GM12878 (cell line): ENCODE measurements around the gene C22orf15.

Source experiments
- MXI1 ChIP-seq: fragments of 150-350 bp; IDR thresholded peaks from 2 replicates; pipeline ENCODE4 v1.6.1; 2011; ENCODE audit warnings: low read depth, mild to moderate bottlenecking, inconsistent platforms, low read length, improper control_type of control experiment
- NBN ChIP-seq: fragments of 450-650 bp; IDR thresholded peaks from 2 replicates; pipeline ENCODE4 v1.6.1; 2016
- POLR2AphosphoS5 ChIP-seq: IDR thresholded peaks from 2 replicates; pipeline ENCODE4 v1.6.1; 2011; ENCODE audit warnings: mild to moderate bottlenecking, low read length, inconsistent platforms
- TARDBP ChIP-seq: IDR thresholded peaks from 2 replicates; pipeline ENCODE4 v1.6.1; 2016; ENCODE audit warnings: borderline replicate concordance
- TF ChIP-seq, protein P1 (sequence below): fragments of 450-650 bp; IDR thresholded peaks from 2 replicates; pipeline ENCODE4 v1.6.1; 2018; ENCODE audit warnings: mild to moderate bottlenecking, low read depth, moderate library complexity; ENCODE audit not compliant: partially characterized antibody
- TF ChIP-seq, protein P2 (sequence below), 3 experiments: IDR thresholded peaks in 2 of 3; conservative IDR thresholded peaks in 1 of 3; 2 replicates each; pipeline ENCODE4 v1.5.1; 2011; ENCODE audit warnings: low read depth in 3 of 3, low read length in 3 of 3, mild to moderate bottlenecking in 3 of 3, control low read depth in 2 of 3, moderate library complexity in 2 of 3, inconsistent platforms in 1 of 3, mixed read lengths in 1 of 3; ENCODE audit not compliant: control insufficient read depth in 2 of 3, insufficient read depth in 1 of 3; ENCODE audit errors: extremely low read depth in 1 of 3

DNA sequence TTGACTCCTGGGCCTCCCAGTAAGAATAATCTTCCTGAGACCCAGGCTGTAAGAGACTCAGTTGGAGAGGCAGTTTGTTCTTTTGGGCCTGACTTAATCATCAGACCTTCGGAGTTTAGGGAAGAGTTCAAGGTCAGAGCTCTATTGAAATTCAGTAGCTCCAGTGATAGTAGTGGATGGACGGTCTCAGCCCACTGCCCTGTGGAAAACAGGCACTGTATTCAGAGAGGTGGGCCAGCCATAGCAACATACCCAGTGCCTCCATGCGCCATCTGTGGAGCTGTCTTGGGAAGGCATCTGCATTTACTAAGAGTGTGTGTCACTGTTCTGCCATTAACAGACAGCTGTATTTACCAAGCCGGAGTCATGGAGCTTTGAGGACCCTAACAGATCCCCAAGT, 26.8 kb downstream of the C22orf15 start:
- TF ChIP-seq, protein P1, sequence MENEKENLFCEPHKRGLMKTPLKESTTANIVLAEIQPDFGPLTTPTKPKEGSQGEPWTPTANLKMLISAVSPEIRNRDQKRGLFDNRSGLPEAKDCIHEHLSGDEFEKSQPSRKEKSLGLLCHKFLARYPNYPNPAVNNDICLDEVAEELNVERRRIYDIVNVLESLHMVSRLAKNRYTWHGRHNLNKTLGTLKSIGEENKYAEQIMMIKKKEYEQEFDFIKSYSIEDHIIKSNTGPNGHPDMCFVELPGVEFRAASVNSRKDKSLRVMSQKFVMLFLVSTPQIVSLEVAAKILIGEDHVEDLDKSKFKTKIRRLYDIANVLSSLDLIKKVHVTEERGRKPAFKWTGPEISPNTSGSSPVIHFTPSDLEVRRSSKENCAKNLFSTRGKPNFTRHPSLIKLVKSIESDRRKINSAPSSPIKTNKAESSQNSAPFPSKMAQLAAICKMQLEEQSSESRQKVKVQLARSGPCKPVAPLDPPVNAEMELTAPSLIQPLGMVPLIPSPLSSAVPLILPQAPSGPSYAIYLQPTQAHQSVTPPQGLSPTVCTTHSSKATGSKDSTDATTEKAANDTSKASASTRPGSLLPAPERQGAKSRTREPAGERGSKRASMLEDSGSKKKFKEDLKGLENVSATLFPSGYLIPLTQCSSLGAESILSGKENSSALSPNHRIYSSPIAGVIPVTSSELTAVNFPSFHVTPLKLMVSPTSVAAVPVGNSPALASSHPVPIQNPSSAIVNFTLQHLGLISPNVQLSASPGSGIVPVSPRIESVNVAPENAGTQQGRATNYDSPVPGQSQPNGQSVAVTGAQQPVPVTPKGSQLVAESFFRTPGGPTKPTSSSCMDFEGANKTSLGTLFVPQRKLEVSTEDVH, result no peak
- no peak for TF ChIP-seq POLR2AphosphoS5
- no peak for TF ChIP-seq NBN
- TF ChIP-seq, protein P2, sequence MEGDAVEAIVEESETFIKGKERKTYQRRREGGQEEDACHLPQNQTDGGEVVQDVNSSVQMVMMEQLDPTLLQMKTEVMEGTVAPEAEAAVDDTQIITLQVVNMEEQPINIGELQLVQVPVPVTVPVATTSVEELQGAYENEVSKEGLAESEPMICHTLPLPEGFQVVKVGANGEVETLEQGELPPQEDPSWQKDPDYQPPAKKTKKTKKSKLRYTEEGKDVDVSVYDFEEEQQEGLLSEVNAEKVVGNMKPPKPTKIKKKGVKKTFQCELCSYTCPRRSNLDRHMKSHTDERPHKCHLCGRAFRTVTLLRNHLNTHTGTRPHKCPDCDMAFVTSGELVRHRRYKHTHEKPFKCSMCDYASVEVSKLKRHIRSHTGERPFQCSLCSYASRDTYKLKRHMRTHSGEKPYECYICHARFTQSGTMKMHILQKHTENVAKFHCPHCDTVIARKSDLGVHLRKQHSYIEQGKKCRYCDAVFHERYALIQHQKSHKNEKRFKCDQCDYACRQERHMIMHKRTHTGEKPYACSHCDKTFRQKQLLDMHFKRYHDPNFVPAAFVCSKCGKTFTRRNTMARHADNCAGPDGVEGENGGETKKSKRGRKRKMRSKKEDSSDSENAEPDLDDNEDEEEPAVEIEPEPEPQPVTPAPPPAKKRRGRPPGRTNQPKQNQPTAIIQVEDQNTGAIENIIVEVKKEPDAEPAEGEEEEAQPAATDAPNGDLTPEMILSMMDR (IDR thresholded peaks at IDR 0.05 in 2 of 3, conservative IDR thresholded peaks at IDR 0.05 in 1 of 3; ENCODE audit: control insufficient read depth in 2 of 3, extremely low read depth in 1 of 3, insufficient read depth in 1 of 3, low read depth in 3 of 3, low read length in 3 of 3), result peak in 1 of 3 experiments; percentile 14; a peak in 1 of 6 replicates
- no peak for TF ChIP-seq TARDBP
- TF ChIP-seq MXI1, result no peak
